ENCODE measurements around the gene PSPN.

GRCh38 chr19:6373813-6374108 is 2.0 kb downstream of the PSPN start:
- no peak for TF ChIP-seq CTCF (IDR thresholded peaks at IDR 0.05)
- TF ChIP-seq POLR2A (IDR thresholded peaks at IDR 0.05), result no peak
- TF ChIP-seq POLR2AphosphoS5 (IDR thresholded peaks at IDR 0.05), result no peak

Measured in breast epithelium (tissue), 3 donors.